ENCODE data around the gene HRAS.
A peak's percentile ranks its signal among the peaks of the same experiment; 100 is the strongest.
"Not testable (repeated sequence)": the region's sequence is repeated elsewhere in the genome, so short reads cannot be mapped to it uniquely, and the experiment has no call there.

HRAS gene

GRCh38 chr11:528166-528814, 7.1 kb downstream of the HRAS start:
- no peak overlapping the region for H3K4me3 ChIP-seq (ENCODE audit: control insufficient read depth, low read depth, low read length)
- TF ChIP-seq CTCF (conservative IDR thresholded peaks at IDR 0.05; ENCODE audit: control insufficient read depth, insufficient read depth, low read depth, low read length): no peak
- no peak for DNase-seq (ENCODE audit: low read depth)

- no peak overlapping the region for H3K4me3 ChIP-seq (ENCODE audit: control insufficient read depth, low read depth, low read length)
- no peak for TF ChIP-seq CTCF (conservative IDR thresholded peaks at IDR 0.05; ENCODE audit: control insufficient read depth, insufficient read depth, low read depth, low read length)
- no peak for DNase-seq (ENCODE audit: low read depth)
These were observed 9.2 kb downstream of the HRAS start for GRCh38 chr11:526192-526591.

GRCh38 chr11:521177-521688, 14.1 kb downstream of the HRAS start:
- TF ChIP-seq CTCF (conservative IDR thresholded peaks at IDR 0.05; ENCODE audit: control insufficient read depth, insufficient read depth, low read depth, low read length): no peak
- DNase-seq (ENCODE audit: low read depth): no peak
- no peak overlapping the region for H3K4me3 ChIP-seq (ENCODE audit: control insufficient read depth, low read depth, low read length)

GRCh38 chr11:520428-521176, 14.8 kb downstream of the HRAS start:
- TF ChIP-seq CTCF (conservative IDR thresholded peaks at IDR 0.05; ENCODE audit: control insufficient read depth, insufficient read depth, low read depth, low read length): no peak
- no peak overlapping the region for H3K4me3 ChIP-seq (ENCODE audit: control insufficient read depth, low read depth, low read length)
- no peak for DNase-seq (ENCODE audit: low read depth)

GRCh38 chr11:518463-519202, 16.7 kb downstream of the HRAS start:
- peak overlapping the region; percentile 16 for H3K4me3 ChIP-seq (ENCODE audit: control insufficient read depth, low read depth, low read length)
- TF ChIP-seq CTCF (conservative IDR thresholded peaks at IDR 0.05; ENCODE audit: control insufficient read depth, insufficient read depth, low read depth, low read length): no peak
- peak; percentile 96 for DNase-seq (ENCODE audit: low read depth)

- H3K4me3 ChIP-seq (ENCODE audit: control insufficient read depth, low read depth, low read length): not testable (repeated sequence)
These were observed 18.3 kb downstream of the HRAS start for GRCh38 chr11:516918-517685.

More at GRCh38 chr11:516918-517685, 18.3 kb downstream of the HRAS start:
- not testable (repeated sequence) for DNase-seq (ENCODE audit: low read depth)

Measured in fibroblast of mammary gland (primary cell).